HFF-Myc (cell line): ENCODE data around the gene MMP11.

Source experiments
- DNase-seq: peaks from one replicate; pipeline ENCODE4 v3.0.0-alpha.2; 2011; ENCODE audit warnings: low read depth; ENCODE audit errors: extremely low read depth
- H3K4me3 ChIP-seq: replicated peaks from 2 replicates; pipeline ENCODE4 v1.5.1; 2011; ENCODE audit warnings: low read depth, mild to moderate bottlenecking, control low read depth, low read length
- CTCF ChIP-seq: IDR thresholded peaks from 2 replicates; pipeline ENCODE4 v1.5.1; 2012; ENCODE audit warnings: mild to moderate bottlenecking, low read depth, low read length, control low read depth; ENCODE audit errors: missing control alignments

MMP11 gene

GRCh38 chr22:23774114-23774921 is 1.7 kb downstream of the MMP11 start:
- no peak overlapping the region for H3K4me3 ChIP-seq
- TF ChIP-seq CTCF = no peak
- DNase-seq = no peak

GRCh38 chr22:23774922-23775436 is 2.3 kb downstream of the MMP11 start:
- no peak for TF ChIP-seq CTCF
- DNase-seq = no peak
- no peak overlapping the region for H3K4me3 ChIP-seq

GRCh38 chr22:23775779-23776375 is 3.2 kb downstream of the MMP11 start:
- no peak for TF ChIP-seq CTCF
- no peak for DNase-seq
- H3K4me3 ChIP-seq = no peak overlapping the region

- TF ChIP-seq CTCF = no peak
- DNase-seq = no peak
- H3K4me3 ChIP-seq = no peak overlapping the region
Measured at GRCh38 chr22:23777776-23778576, 5.3 kb downstream of the MMP11 start.

GRCh38 chr22:23778577-23778900 is 5.9 kb downstream of the MMP11 start:
- no peak for DNase-seq

More at GRCh38 chr22:23778577-23778900, 5.9 kb downstream of the MMP11 start:
- no peak overlapping the region for H3K4me3 ChIP-seq
- no peak for TF ChIP-seq CTCF
